Measurements from ENCODE around the gene CHCHD4.
"Not testable (repeated sequence)": the region's sequence is repeated elsewhere in the genome, so short reads cannot be mapped to it uniquely, and the experiment has no call there.

CHCHD4 gene

GRCh38 chr3:14133876-14134275 is 9.2 kb upstream of the CHCHD4 start:
- DNase-seq, result no peak

DNA sequence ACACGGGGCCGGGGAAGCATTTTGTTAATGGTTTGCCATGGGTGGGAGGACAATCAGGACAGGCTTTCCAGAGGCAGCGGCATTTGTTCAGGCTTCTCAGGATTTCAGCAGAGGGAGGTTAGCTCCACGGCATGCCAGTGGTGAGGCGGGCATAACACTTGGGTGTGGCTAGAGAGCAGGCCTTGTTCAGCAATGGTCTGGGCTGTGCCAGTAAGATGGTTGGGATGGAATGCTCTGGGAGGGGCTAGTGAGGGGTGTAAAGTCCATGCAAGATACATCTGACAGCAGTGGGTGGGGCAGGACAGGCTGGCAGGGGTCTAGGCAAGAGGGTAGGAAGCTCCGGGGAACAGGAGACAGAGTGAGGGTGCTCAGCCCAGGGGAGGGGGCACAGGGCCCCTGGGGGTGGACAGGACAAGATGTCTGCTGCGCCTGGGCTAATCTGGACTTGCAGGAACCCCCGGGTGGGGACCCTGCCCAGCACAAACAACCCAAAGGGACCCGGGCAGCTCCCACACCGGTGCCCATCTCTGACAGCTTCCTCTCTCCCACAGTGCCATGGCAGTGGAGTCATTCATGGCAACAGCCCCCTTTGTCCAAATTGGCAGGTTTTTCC is 8.6 kb upstream of the CHCHD4 start:
- DNase-seq, result no peak

- DNase-seq, result no peak
Observed at GRCh38 chr3:14132689-14133088, 8.0 kb upstream of the CHCHD4 start.

GRCh38 chr3:14132120-14132519 is 7.5 kb upstream of the CHCHD4 start:
- no peak for DNase-seq

DNA sequence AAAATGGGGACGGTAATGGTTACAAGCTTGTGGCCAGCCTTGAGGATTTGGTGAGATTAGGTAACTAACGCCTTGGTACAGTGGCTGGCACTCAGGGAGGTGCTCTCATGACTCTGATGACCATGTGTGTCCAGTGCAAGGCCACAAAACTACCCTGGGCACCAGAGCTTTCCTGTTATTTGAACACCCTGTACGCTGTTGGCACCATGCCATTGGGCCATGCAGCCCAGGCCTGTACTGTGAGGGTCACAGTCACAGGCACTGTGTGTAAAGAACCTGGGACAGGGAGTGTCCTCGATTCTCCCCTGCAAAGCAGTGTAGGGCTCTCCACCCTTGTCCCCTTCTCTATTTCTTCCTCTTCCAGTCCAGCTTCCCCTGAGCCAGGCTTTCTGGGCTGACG is 6.5 kb upstream of the CHCHD4 start:
- DNase-seq, result no peak

- no peak for DNase-seq
Observed at GRCh38 chr3:14130707-14131106, 6.0 kb upstream of the CHCHD4 start.

GRCh38 chr3:14130230-14130629 is 5.6 kb upstream of the CHCHD4 start:
- DNase-seq, result no peak

DNA sequence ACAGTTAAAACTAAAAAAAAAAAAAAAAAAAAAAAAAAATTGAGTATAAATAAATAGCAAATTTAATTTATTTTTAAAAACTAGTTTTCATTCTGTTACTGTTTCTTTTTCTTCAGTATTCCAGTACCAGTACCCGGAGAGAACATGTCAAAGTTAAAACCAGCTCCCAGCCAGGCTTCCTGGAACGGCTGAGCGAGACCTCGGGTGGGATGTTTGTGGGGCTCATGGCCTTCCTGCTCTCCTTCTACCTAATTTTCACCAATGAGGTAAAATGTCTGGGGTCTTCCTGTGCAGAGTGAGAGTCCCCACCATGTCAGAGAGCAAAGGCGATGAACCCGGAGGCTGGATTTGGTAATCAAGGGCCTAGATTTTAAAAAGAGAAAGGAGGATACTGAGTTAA is 4.6 kb upstream of the CHCHD4 start:
- DNase-seq, result no peak

- DNase-seq, result no peak
Observed at GRCh38 chr3:14128724-14129123, 4.1 kb upstream of the CHCHD4 start.

DNA sequence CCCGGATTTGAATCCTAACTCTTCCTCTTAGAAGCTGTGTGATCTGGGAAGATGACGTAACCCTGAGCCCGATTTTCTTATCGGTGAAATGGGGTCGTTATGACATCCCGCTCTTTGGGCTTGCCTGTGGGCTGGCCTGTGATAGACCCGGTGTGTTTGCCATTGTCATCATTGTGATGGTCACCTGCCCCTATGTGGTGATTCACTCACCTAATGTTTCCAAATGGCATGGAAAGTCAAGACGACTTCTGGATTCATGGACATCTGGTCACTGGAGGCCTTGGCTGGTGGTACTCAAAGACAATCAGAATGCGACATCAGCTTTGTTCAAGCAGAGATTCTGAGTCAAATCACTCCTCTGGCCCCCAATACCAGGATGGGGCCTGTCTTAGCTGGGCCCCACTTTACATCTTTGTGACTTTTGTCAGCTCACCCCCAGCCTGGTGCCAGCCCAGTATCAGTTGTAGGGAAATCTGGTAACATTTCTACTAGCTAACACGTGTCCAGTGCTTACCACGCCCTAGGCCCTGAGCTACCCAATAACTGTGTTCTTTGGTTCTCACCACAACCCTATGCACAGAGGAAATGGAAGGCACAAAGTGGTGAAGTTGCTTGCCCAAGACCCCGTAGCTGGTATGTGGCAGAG is 3.0 kb upstream of the CHCHD4 start:
- DNase-seq, result no peak

DNA sequence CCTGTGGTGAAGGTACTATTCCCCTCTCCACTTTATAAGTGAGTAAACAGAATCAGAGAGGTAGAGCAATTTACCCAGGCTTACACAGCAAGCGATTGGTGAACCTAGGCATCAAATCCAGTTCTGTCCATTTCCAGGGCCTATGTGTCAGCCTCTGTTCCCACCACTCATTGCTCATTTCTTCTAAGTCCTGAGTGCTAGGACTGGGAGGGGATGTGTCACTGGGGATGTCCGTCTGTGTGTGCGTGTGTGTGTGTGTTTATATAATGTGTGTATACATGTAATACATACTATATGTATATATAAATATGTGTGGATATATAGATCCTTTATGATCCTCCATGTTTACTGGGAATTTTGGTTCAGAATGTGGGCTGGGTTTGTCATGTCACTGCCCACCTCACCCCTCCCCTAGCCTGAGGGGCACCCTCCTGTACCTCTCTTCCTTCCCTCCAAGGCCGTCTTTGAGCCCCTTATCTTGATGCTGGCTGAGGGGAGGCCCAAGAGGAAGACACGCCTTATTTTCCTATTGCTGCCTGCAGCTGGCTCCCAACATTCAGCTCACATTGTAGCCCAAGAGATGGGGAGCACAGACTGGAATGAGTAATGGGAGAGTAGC is 2.3 kb upstream of the CHCHD4 start:
- no peak for DNase-seq

DNA sequence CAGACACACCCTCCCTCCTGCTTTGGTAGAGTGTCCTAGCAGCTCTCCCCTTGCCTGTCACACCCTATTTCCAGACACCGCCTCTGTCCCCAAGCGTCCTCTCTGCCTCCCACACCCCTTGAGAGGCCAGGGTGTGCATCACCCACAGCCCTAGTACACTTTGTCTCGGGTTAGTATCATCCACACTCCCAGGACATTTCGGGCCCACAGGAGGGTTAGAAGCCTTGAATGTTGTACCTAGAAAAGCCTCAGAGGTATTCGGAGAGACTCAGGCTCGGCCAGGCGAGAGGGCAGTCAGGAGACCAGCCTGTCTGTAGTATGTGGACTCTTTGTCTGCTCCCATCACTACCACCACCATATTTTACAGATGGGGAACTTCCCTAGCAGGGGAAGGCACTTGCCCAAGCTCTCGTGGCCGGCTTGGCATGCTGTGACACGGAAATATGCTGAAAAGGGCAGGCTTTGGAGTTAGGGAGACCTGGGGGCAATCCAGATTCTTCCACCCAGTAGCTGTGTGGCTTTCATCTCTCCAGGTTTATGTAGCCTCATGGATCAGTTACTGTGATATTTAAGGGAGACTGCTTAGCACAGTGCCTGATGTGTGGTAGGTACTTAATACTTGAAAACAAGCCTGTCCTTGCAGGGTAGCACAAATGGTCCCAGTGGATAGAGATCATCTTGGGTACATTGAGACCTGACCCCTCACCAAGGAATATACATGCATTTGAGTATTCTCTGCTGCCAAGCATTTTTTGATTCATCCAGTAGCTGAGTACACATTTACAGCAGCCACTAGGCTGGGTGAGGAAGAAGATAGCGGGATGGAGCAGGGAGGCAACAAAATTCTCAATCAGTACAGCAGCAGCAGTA is 1.6 kb upstream of the CHCHD4 start:
- DNase-seq, result no peak

GRCh38 chr3:14125193-14126016 is 735 bp upstream of the CHCHD4 start:
- no peak for DNase-seq

DNA sequence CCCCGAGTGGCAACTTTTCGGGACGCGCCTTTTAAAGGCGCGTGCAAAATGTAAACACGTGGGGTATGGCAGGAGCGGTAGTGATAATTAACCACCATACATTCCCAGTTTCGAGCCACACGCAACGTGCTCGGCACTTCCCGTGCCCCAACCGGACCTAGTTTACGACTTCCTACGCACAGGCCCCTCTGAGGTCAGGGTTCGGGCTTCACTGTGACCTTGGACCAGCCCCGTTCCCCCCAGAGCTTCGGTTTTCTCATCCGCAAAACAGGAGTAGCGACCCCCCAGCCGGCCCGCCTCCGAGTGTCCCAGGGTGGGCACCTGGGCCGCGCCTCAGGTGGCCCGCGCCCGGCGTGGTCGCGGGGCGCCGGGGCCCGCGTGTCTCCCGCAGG is 451 bp downstream of the CHCHD4 start:
- DNase-seq, result peak; percentile 79

- no peak for DNase-seq
Observed at GRCh38 chr3:14123308-14124222, 1.1 kb downstream of the CHCHD4 start.

- no peak for DNase-seq
Observed at GRCh38 chr3:14122301-14122700, 2.4 kb downstream of the CHCHD4 start.

DNA sequence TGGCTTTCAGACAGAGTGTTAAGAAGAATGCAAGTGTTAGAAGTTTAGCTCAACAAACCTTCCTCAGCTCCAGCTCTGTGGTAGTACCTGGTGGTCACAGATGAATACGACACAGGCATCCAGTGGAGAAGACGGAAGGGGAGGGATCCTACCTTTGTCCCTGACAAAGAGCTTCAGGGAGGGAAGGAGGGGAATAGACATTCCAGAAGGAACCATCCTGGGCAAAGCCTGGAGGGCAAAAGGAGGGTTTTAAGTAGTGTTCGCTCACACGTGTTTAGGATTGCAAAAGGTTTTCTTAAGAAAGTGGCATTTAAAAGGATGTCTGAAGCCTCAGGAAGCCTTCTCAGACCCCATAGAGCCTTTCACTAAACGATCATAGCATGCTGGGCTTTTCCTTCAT is 2.8 kb downstream of the CHCHD4 start:
- no peak for DNase-seq

DNA sequence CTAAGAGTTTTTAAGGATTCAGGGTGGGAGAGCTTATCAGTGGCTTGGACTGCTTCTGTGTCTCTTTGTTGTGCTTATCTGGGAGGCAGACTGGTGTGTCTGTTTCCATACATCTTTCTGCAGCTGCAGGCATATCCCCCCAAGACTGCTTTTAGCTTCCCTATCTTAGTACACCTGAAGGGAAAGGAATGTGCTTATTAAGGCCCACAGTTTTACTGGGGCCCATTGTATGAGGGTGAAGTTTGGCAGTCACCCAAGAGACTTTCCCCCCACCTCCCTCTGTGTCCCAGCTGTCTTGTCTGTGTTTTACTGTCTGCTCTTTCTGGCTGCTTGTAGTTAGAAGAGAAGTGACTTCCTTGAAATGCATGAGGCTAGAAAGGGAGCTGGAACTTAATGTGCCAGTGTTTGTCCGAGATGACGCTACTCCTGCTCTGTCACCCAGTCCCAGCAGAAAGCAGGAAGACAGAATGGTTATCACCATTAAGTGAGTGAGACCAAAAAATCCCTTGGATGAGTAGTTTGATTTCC is 3.7 kb downstream of the CHCHD4 start:
- DNase-seq, result not testable (repeated sequence)

- DNase-seq, result no peak
Observed at GRCh38 chr3:14120111-14120920, 4.4 kb downstream of the CHCHD4 start.

- no peak for DNase-seq
Observed at GRCh38 chr3:14119651-14120050, 5.0 kb downstream of the CHCHD4 start.
